H9 (cell line): ENCODE data around the gene ZFP36. TPM values are rescaled to one million over a fixed set of nuclear protein-coding genes. Genes with fewer than 3 reads are reported as not detected.

ENCODE experiments used
- DNase-seq: peaks from one replicate; pipeline ENCODE4 v3.0.0-alpha.2; 2017
- H2AFZ ChIP-seq: one replicate; pipeline ENCODE4 v1.6.1; 2013; ENCODE audit warnings: mild to moderate bottlenecking, low read length, control low read depth, moderate library complexity
- H2AK5ac ChIP-seq: 2 replicates; pipeline ENCODE4 v1.6.1; 2013; ENCODE audit warnings: low read length, control low read depth, mixed read lengths; ENCODE audit not compliant: insufficient read length
- H2BK120ac ChIP-seq: one replicate; pipeline ENCODE4 v1.6.1; 2013; ENCODE audit warnings: low read depth, mild to moderate bottlenecking, low read length, control low read depth, inconsistent platforms; ENCODE audit not compliant: poor library complexity, severe bottlenecking
- H2BK12ac ChIP-seq: 2 replicates; pipeline ENCODE4 v1.6.1; 2013; ENCODE audit warnings: low read length, control low read depth, mixed read lengths, low read depth; ENCODE audit not compliant: insufficient read length
- H2BK15ac ChIP-seq: 2 replicates; pipeline ENCODE4 v1.6.1; 2013; ENCODE audit warnings: low read depth, low read length, control low read depth
- H2BK20ac ChIP-seq: one replicate; pipeline ENCODE4 v1.6.1; 2013; ENCODE audit warnings: low read depth, mild to moderate bottlenecking, low read length, control low read depth, inconsistent platforms; ENCODE audit not compliant: poor library complexity, severe bottlenecking
- H2BK5ac ChIP-seq: 2 replicates; pipeline ENCODE4 v1.6.1; 2013; ENCODE audit warnings: low read length, control low read depth, mixed read lengths; ENCODE audit not compliant: insufficient read length
- H3K14ac ChIP-seq: 2 replicates; pipeline ENCODE4 v1.6.1; 2013; ENCODE audit warnings: low read length, control low read depth; ENCODE audit not compliant: insufficient read depth
- H3K18ac ChIP-seq: 2 replicates; pipeline ENCODE4 v1.6.1; 2013; ENCODE audit warnings: low read depth, mild to moderate bottlenecking, mixed read lengths, low read length, control low read depth; ENCODE audit not compliant: insufficient read length
- H3K23ac ChIP-seq: 2 replicates; pipeline ENCODE4 v1.6.1; 2013; ENCODE audit warnings: low read length, control low read depth, mixed read lengths, low read depth; ENCODE audit not compliant: insufficient read length
- H3K23me2 ChIP-seq: 2 replicates; pipeline ENCODE4 v1.6.1; 2013; ENCODE audit warnings: low read depth, mild to moderate bottlenecking, mixed read lengths, low read length, control low read depth; ENCODE audit not compliant: insufficient read length, poor library complexity, severe bottlenecking
- H3K27ac ChIP-seq: 2 replicates; pipeline ENCODE4 v1.5.1; 2013; ENCODE audit warnings: low read length, control low read depth, mixed read lengths, low read depth; ENCODE audit not compliant: insufficient read length
- H3K27me3 ChIP-seq: 2 replicates; pipeline ENCODE4 v1.6.1; 2013; ENCODE audit warnings: low read length, control low read depth, inconsistent platforms; ENCODE audit not compliant: insufficient read depth
- H3K4ac ChIP-seq: 2 replicates; pipeline ENCODE4 v1.6.1; 2013; ENCODE audit warnings: low read depth, mild to moderate bottlenecking, control low read depth, inconsistent platforms, low read length, moderate library complexity
- H3K4me1 ChIP-seq: 2 replicates; pipeline ENCODE4 v1.6.1; 2013; ENCODE audit warnings: low read length, control low read depth, inconsistent platforms; ENCODE audit not compliant: insufficient read depth
- H3K4me2 ChIP-seq: 2 replicates; pipeline ENCODE4 v1.6.1; 2013; ENCODE audit warnings: low read length, control low read depth, mixed read lengths; ENCODE audit not compliant: insufficient read length, insufficient read depth
- H3K56ac ChIP-seq: 2 replicates; pipeline ENCODE4 v1.6.1; 2013; ENCODE audit warnings: low read depth, mild to moderate bottlenecking, mixed read lengths, low read length, control low read depth; ENCODE audit not compliant: insufficient read length
- H3K79me1 ChIP-seq: 2 replicates; pipeline ENCODE4 v1.6.1; 2013; ENCODE audit warnings: low read depth, mild to moderate bottlenecking, moderate library complexity, low read length, control low read depth, inconsistent platforms; ENCODE audit not compliant: insufficient read depth, poor library complexity, severe bottlenecking
- H3K79me2 ChIP-seq: 2 replicates; pipeline ENCODE4 v1.6.1; 2013; ENCODE audit warnings: low read length, control low read depth, inconsistent platforms; ENCODE audit not compliant: insufficient read depth
- H3K9ac ChIP-seq: 2 replicates; pipeline ENCODE4 v1.6.1; 2013; ENCODE audit warnings: low read length, control low read depth, mixed read lengths; ENCODE audit not compliant: insufficient read length; ENCODE audit errors: extremely low read depth
- H3K9me3 ChIP-seq: one replicate; pipeline ENCODE4 v1.6.1; 2013; ENCODE audit warnings: low read depth, low read length, inconsistent platforms; ENCODE audit not compliant: control insufficient read depth
- H3T11ph ChIP-seq: one replicate; pipeline ENCODE4 v1.6.1; 2013; ENCODE audit warnings: mild to moderate bottlenecking, low read length, control low read depth, inconsistent platforms
- H4K20me1 ChIP-seq: one replicate; pipeline ENCODE4 v1.6.1; 2013; ENCODE audit not compliant: control insufficient read depth, insufficient read length, insufficient read depth
- H4K5ac ChIP-seq: 2 replicates; pipeline ENCODE4 v1.6.1; 2013; ENCODE audit warnings: low read depth, mild to moderate bottlenecking, mixed read lengths, low read length, control low read depth; ENCODE audit not compliant: insufficient read length
- H4K8ac ChIP-seq: replicated peaks from 2 replicates; pipeline ENCODE4 v1.6.1; 2013; ENCODE audit warnings: low read length, control low read depth, mixed read lengths, low read depth; ENCODE audit not compliant: insufficient read length
- H4K91ac ChIP-seq: 2 replicates; pipeline ENCODE4 v1.6.1; 2013; ENCODE audit warnings: low read depth, mild to moderate bottlenecking, moderate library complexity, mixed read lengths, low read length, control low read depth; ENCODE audit not compliant: insufficient read length
- H3K27ac Mint-ChIP-seq, 3 experiments: 2 replicates in 2 of 3; 3 replicates in 1 of 3; pipeline ENCODE4 v1.8.0; 2020 to 2021; ENCODE audit warnings: mixed read lengths in 3 of 3, mild to moderate bottlenecking in 1 of 3, moderate library complexity in 1 of 3
- H3K27me3 Mint-ChIP-seq: 2 replicates; pipeline ENCODE4 v1.8.0; 2021; ENCODE audit warnings: low read depth, mild to moderate bottlenecking, moderate library complexity, mixed read lengths
- H3K36me3 Mint-ChIP-seq, 3 experiments: 2 replicates in 2 of 3; 3 replicates in 1 of 3; pipeline ENCODE4 v1.8.0; 2020 to 2021; ENCODE audit warnings: low read depth in 3 of 3, mixed read lengths in 3 of 3; ENCODE audit not compliant: insufficient read depth in 1 of 3
- H3K4me1 Mint-ChIP-seq, 2 experiments: 2 replicates each; pipeline ENCODE4 v1.8.0; 2020; ENCODE audit warnings: mixed read lengths in 2 of 2
- H3K4me3 Mint-ChIP-seq, 2 experiments: 2 replicates in 1 of 2; 3 replicates in 1 of 2; pipeline ENCODE4 v1.8.0; 2020 to 2021; ENCODE audit warnings: mild to moderate bottlenecking in 2 of 2, mixed read lengths in 2 of 2, moderate library complexity in 1 of 2
- H3K9me3 Mint-ChIP-seq, 2 experiments: 2 replicates in 1 of 2; 3 replicates in 1 of 2; pipeline ENCODE4 v1.8.0; 2020; ENCODE audit warnings: mild to moderate bottlenecking in 2 of 2, mixed read lengths in 2 of 2, moderate library complexity in 1 of 2
- CTCF ChIP-seq: fragments of 200-600 bp; sonication (generic); conservative IDR thresholded peaks from 3 replicates; pipeline ENCODE4 v1.8.0; 2021; ENCODE audit warnings: antibody characterized with exemption, mild to moderate bottlenecking
- whole genome bisulfite sequencing: extraction: QIAGEN DNeasy Blood & Tissue Kit; methylation state at CpG from one replicate; pipeline ENCODE4 v1.1.7; 2013; ENCODE audit warnings: missing lambda C conversion rate, low lambda C conversion rate, mixed read lengths; ENCODE audit not compliant: insufficient read length; ENCODE audit errors: extremely low coverage; 5-methylcytosine and 5-hydroxymethylcytosine counted together
- total RNA-seq: library from RNA; stranded (reverse); gene quantifications from 2 replicates; pipeline ENCODE4 v1.2.1, GENCODE V29; 2021

ZFP36 gene
- total RNA-seq, 1 experiment from 2014 or later = 14.6 TPM

GRCh38 chr19:39407660-39408391 lies 1.2 kb downstream of the ZFP36 start:
- H3K18ac ChIP-seq = no peak overlapping the region
- H2AFZ ChIP-seq = no peak overlapping the region
- no peak overlapping the region for H3K27ac ChIP-seq
- no peak overlapping the region for H3T11ph ChIP-seq
- H3K27me3 ChIP-seq = no peaks in the 10 kb centered on the region
- peak overlapping the region; percentile 74 for H3K4me2 ChIP-seq
- peaks cover 3% of the 10 kb centered on the region; the same call in 1 of the 2 replicates for H3K79me2 ChIP-seq
- H3K23me2 ChIP-seq = peaks cover 26% of the 10 kb centered on the region
- H2BK20ac ChIP-seq = no peak overlapping the region
- H3K9me3 ChIP-seq = no peaks in the 10 kb centered on the region
- no peak for DNase-seq
- Mint-ChIP-seq H3K27ac (peak overlapping the region in 2 of 3 experiments; percentile 51 to 81; a peak in 4 of 7 replicates), H3K27me3 (peaks cover 1% of the 10 kb centered on the region; the same call in 1 of the 2 replicates), H3K4me1 (peaks cover 37 to 51% of the 10 kb centered on the region in 2 experiments), H3K9me3 (no peaks in the 10 kb centered on the region; a peak in 1 of 5 replicates), H3K36me3 (peaks cover 8 to 13% (median 11%) of the 10 kb centered on the region in 3 experiments), H3K4me3 (peak overlapping the region; percentile 83 to 92)
- no peak for TF ChIP-seq CTCF
- no peak overlapping the region for H2BK15ac ChIP-seq
- H2AK5ac ChIP-seq = no peak overlapping the region
- peaks cover 2% of the 10 kb centered on the region for H4K20me1 ChIP-seq
- peak overlapping the region; percentile 28 for H3K9ac ChIP-seq
- H4K8ac ChIP-seq = no peak overlapping the region
- no peak overlapping the region for H4K5ac ChIP-seq
- H3K14ac ChIP-seq = peak overlapping the region; percentile 31; the same call in 1 of the 2 replicates
- H4K91ac ChIP-seq = no peak overlapping the region
- peaks cover 6% of the 10 kb centered on the region; the same call in 1 of the 2 replicates for H3K4me1 ChIP-seq
- no peak overlapping the region for H2BK12ac ChIP-seq
- no peak overlapping the region for H3K23ac ChIP-seq
- H3K56ac ChIP-seq = no peak overlapping the region
- no peak overlapping the region for H2BK5ac ChIP-seq
- no peaks in the 10 kb centered on the region for H3K79me1 ChIP-seq
- no peak overlapping the region for H2BK120ac ChIP-seq
- H3K4ac ChIP-seq = no peak overlapping the region
- WGBS = no CpG with 5 or more reads among the region's 40 CpGs
